Activated CD8-positive, alpha-beta memory T cell treated with anti-CD3 and anti-CD28 coated beads, Interleukin-2, amount 50 U/mL, for 4 hours (primary cell): ENCODE data around the gene TRIM2.

ENCODE experiments used
- DNase-seq: peaks from one replicate; pipeline ENCODE4 v3.0.0-alpha.2; 2020

TRIM2 gene

GRCh38 chr4:153255233-153255632, 51.0 kb downstream of the TRIM2 start:
- no peak for DNase-seq

- DNase-seq = no peak
Measured at GRCh38 chr4:153257151-153257620, 52.9 kb downstream of the TRIM2 start.

GRCh38 chr4:153257991-153258390, 53.7 kb downstream of the TRIM2 start:
- DNase-seq = no peak

- DNase-seq = no peak
Measured at GRCh38 chr4:153258750-153259149, 54.5 kb downstream of the TRIM2 start.

GRCh38 chr4:153259661-153260060, 55.4 kb downstream of the TRIM2 start:
- no peak for DNase-seq

GRCh38 chr4:153260132-153260531, 55.9 kb downstream of the TRIM2 start:
- DNase-seq = no peak

GRCh38 chr4:153260553-153261300, 56.5 kb downstream of the TRIM2 start:
- DNase-seq = no peak

- DNase-seq = no peak
Measured at GRCh38 chr4:153261461-153261860, 57.2 kb downstream of the TRIM2 start.

- no peak for DNase-seq
Measured at GRCh38 chr4:153261914-153262313, 57.7 kb downstream of the TRIM2 start.

GRCh38 chr4:153265306-153266047, 61.2 kb downstream of the TRIM2 start:
- no peak for DNase-seq

GRCh38 chr4:153266988-153267387, 62.7 kb downstream of the TRIM2 start:
- DNase-seq = no peak

- no peak for DNase-seq
Measured at GRCh38 chr4:153267890-153268289, 63.6 kb downstream of the TRIM2 start.

- DNase-seq = no peak
Measured at GRCh38 chr4:153268295-153268694, 64.1 kb downstream of the TRIM2 start.

- DNase-seq = no peak
Measured at GRCh38 chr4:153269218-153269990, 65.2 kb downstream of the TRIM2 start.

- no peak for DNase-seq
Measured at GRCh38 chr4:153270361-153270760, 66.1 kb downstream of the TRIM2 start.

GRCh38 chr4:153271820-153272219, 67.6 kb downstream of the TRIM2 start:
- DNase-seq = no peak

- no peak for DNase-seq
Measured at GRCh38 chr4:153273751-153274150, 69.5 kb downstream of the TRIM2 start.

- DNase-seq = no peak
Measured at GRCh38 chr4:153274967-153275366, 70.7 kb downstream of the TRIM2 start.

- no peak for DNase-seq
Measured at GRCh38 chr4:153275380-153276276, 71.4 kb downstream of the TRIM2 start.

GRCh38 chr4:153276971-153277370, 72.7 kb downstream of the TRIM2 start:
- no peak for DNase-seq

- no peak for DNase-seq
Measured at GRCh38 chr4:153281476-153281875, 77.2 kb downstream of the TRIM2 start.

- no peak for DNase-seq
Measured at GRCh38 chr4:153282023-153282422, 77.8 kb downstream of the TRIM2 start.
